Urothelium cell line (cell line): Measurements from ENCODE around the gene DCAF8L1.
"Not testable (repeated sequence)": the region's sequence is repeated elsewhere in the genome, so short reads cannot be mapped to it uniquely, and the experiment has no call there.

ENCODE experiments used
- DNase-seq: peaks from one replicate; pipeline ENCODE4 v3.0.0; 2011; ENCODE audit warnings: low spot score, mixed read lengths
- FAIRE-seq: peaks from 2 replicates; lab custom pipeline; 2011; peaks lifted over from hg19 to GRCh38; lab: Jason Lieb, UNC

The DCAF8L1 gene

GRCh38 chrX:27981349-27981748 lies at the start of gene DCAF8L1:
Gene DCAF8L1 (minus strand): TSS chrX:27981449. CDS start chrX:27981334, 115 bp downstream.
- FAIRE-seq: no peak
- DNase-seq: no peak

- no peak for DNase-seq
- FAIRE-seq: no peak
Observed at GRCh38 chrX:28022371-28022770, 41.1 kb upstream of the DCAF8L1 start.

- FAIRE-seq (no peak), DNase-seq (no peak)
Observed at GRCh38 chrX:28016823-28017222, 35.6 kb upstream of the DCAF8L1 start.

- FAIRE-seq: no peak
Observed at GRCh38 chrX:28015993-28016392, 34.7 kb upstream of the DCAF8L1 start.

GRCh38 chrX:28010875-28011274 lies 29.6 kb upstream of the DCAF8L1 start:
- DNase-seq (no peak), FAIRE-seq (no peak)

More at GRCh38 chrX:28015993-28016392, 34.7 kb upstream of the DCAF8L1 start:
- DNase-seq: no peak

DNA sequence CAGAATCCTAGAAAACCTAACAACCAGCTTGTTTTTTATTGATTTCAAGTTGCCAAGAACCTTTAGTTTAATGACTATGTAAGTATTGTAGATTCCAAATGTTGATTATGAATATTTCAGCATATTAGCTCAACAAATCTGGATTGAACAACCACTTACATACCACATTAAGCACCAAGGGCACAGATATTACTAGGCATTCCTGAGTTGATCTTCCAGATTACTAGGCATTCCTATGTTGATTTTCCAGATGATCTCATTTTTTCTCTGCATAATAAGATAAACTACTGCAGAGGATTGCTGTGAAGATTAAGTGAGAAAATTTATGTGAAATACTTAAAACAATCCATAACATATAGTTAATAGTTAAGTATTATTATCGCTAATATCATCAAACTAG lies 17.4 kb upstream of the DCAF8L1 start:
- DNase-seq (no peak), FAIRE-seq (no peak)

- DNase-seq (no peak), FAIRE-seq (no peak)
Observed at GRCh38 chrX:27997622-27998021, 16.4 kb upstream of the DCAF8L1 start.

DNA sequence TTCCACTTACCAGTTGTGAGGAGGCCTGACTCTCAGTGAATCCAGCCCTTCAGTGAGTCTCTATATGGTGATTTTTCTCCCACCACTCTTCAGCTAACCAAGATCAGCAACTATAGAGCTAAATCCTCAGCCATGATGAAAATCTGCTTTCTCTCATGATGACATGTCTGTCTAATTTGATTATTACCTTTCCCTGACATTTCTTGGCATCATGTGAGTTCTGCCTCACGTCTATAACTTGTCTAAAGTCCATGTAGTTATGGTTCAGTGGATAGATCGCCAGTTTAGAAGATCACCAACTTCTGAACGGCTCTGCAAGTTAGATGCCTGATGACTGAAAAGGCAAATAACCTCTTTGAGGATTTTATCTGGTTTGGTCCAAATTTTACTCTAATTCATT lies 14.9 kb upstream of the DCAF8L1 start:
- FAIRE-seq: no peak
- no peak for DNase-seq

GRCh38 chrX:27995611-27996010 lies 14.4 kb upstream of the DCAF8L1 start:
- DNase-seq: no peak

DNA sequence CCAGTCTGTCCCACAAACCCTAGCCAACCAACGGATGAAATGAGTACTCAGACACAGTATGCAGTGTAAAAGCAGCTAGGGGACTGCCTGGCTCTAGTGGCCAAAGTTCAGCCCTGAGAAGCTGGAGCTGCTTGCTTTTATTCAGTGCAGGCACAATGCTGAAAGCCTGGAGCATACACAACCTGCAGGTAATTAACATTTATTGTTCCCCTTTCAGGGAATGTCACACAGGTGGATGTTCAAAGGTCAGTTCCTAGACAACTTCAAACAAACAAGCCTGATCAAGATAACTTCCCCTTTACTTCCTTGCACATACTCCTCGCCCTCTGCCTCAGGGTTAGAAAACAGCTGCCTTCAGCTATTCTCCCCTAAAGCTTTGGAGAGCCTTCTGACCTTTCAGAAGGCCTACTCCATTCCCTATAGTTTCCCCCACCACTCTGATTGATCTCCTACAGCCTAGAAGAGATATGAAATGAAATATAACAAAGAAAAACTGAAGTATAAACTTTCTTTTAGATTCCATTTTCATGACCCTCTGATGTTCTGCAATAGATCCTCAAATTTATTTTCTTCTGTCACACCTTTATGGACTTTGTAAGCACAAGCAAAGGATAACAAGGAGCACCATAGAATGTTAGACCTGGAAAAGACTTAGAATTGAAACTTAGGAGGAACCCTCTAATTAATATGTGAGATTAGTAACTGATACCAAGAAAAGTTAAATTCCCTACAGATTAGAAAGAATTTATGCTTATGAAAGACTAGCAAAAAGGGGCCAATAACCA lies 6.8 kb upstream of the DCAF8L1 start:
- no peak for FAIRE-seq

More at GRCh38 chrX:27995611-27996010, 14.4 kb upstream of the DCAF8L1 start:
- FAIRE-seq: no peak

DNA sequence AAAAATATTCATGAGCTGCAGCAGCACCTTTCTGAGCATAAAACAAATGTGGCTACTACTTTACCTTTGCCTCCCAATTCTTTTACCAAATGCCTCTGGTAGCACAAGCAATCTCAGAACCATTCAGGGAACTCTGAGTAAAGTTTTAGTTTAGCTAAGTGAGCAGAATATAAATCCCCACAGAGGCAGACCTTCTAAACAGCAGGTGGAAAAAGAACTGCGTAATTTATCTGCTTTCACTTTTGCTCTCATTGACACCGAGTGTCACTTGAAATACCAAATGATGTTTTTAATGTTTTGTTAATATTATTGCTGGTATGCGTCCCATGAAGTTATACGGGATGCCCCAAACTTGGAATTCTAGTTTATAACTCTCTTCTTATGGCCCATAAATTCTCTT lies 4.3 kb downstream of the DCAF8L1 start:
- not testable (repeated sequence) for FAIRE-seq, DNase-seq

More for the DNA sequence above, 6.8 kb upstream of the DCAF8L1 start:
- no peak for DNase-seq

DNA sequence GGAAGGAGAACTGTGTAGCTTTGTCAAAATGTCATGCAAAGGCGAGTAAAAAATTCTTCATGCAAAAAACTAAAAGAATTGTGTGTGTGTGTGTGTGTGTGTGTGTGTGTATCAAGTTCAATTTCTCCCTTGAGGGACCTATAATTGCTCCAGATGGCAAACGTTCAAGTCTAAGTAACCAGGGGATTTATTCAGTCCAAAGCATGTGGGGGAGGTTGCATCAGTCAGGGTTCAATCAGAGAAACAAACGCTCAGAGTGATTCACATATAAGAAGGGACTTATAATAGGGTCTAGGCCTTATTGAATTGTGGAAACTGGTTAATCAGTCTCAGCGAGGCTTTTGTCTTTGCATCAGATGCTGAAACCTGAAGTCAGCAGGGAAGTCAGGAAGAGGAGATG lies 5.0 kb downstream of the DCAF8L1 start:
- no peak for DNase-seq
- FAIRE-seq: no peak

GRCh38 chrX:27968878-27969277 lies 12.4 kb downstream of the DCAF8L1 start:
- DNase-seq: no peak
- FAIRE-seq: no peak

- no peak for FAIRE-seq
- DNase-seq: no peak
Observed at GRCh38 chrX:27968352-27968751, 12.9 kb downstream of the DCAF8L1 start.

GRCh38 chrX:27966955-27967354 lies 14.3 kb downstream of the DCAF8L1 start:
- DNase-seq: no peak
- FAIRE-seq: no peak

GRCh38 chrX:27966492-27966891 lies 14.8 kb downstream of the DCAF8L1 start:
- no peak for DNase-seq
- FAIRE-seq: no peak

DNA sequence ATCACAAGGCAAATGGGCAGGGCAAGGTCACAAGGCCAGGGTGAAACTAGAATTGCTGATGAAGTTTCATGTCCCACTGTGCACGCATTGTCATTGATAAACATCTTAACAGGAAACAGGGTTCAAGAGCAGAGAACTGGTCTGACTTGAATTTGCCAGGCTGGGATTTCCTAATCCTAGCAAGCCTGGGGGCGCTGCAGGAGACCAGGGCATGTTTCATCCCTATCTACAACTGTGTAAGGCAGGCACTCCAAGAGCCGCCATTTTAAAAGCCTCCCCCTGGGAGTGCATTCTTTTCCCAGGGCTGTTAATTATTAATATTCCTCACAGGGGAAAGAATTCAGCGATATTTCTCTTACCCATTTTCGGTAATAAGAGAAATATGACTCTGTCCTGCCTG lies 15.9 kb downstream of the DCAF8L1 start:
- not testable (repeated sequence) for FAIRE-seq, DNase-seq

DNA sequence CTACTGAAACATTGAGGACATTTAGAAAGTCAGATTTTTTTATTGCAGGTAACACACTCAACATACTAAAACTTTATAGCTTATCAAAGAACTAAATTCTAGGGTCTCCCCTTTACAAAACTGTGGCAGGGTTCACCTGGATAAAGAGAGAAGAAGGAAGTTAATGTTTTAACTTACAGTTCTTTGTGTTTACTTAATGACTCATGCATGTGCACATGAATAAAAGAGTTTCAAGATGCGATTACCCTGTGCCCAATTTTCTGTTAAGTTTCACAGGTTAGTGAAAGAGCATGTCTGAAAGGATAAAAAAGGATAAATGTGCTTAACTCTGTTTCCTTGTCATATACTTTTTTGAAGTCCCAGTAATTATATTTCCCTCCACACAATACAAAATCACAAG lies 16.8 kb downstream of the DCAF8L1 start:
- FAIRE-seq: no peak
- DNase-seq: no peak

DNA sequence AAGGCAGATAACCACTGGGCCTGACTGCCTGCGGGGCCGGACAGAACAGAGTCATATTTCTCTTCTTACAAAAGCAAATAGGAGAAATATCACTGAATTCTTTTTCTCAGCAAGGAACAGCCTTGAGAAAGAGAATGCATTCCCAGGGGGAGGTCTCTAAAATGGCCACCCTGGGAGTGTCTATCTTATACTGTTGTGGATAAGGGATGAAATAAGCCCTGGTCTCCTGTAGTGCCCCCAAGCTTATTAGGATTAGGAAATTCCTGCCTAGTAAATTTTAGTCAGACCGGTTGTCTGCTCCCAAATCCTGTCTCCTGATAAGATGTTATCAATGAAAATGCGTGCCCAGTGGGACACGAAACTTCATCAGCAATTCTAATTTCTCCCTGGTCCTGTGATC lies 20.8 kb downstream of the DCAF8L1 start:
- not testable (repeated sequence) for DNase-seq, FAIRE-seq

DNA sequence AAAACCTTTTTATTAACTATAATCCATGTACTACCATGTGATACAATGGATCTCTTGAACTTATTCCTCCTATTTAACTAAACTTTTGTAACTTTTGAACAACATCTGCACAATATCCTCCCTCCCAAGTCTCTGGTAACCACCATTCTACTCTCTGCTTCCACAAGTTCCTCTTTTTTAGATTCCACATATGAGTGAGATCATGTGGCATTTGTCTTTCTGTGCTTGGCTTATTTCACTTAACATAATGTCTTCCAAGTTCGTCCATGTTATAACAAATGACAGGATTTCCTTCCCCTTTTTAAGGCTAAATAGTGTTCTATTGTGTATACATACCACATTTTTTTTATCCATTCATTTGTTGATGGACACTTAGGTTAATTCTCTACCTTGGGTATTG lies 28.1 kb downstream of the DCAF8L1 start:
- DNase-seq (no peak), FAIRE-seq (no peak)

DNA sequence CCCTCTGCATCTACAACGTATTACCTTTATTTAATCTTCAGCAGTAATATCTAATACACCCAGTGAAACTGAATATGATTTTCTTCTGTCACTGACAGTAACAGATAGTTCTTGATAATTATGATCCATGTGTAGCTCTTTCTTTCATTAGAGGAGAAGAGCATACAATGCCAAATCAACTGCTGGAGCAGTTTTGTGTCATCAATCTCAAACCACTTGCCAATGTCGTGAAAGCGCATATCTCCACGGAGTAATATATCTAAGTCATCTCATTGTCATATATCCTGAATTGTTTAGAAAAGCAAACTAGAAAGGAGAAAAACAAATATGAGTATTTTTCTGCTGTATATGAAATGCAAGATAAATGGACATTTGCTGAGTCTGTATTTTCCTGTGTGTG lies 47.9 kb downstream of the DCAF8L1 start:
- DNase-seq (no peak), FAIRE-seq (no peak)
